ENCODE measurements around the gene UQCRQ.

Gene UQCRQ

DNA sequence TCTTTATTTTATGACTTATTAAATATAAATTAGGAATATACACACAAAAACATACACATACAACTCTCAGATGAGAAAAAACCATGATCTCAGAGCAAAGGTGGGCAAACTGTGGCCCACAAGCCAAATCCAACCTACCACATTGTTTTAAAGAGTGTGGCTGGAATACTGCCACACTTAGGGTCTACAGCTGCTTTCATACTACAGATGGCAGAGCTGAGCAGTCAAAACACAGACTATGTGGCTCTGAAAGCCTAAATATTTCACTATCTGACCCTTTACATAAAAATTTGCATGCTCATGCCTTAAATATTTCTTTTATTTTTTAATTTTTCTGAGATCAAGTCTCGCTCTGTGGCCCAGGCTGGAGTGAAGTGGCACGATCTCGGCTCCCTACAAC is 35.3 kb downstream of the UQCRQ start:
- no peak for DNase-seq

DNA sequence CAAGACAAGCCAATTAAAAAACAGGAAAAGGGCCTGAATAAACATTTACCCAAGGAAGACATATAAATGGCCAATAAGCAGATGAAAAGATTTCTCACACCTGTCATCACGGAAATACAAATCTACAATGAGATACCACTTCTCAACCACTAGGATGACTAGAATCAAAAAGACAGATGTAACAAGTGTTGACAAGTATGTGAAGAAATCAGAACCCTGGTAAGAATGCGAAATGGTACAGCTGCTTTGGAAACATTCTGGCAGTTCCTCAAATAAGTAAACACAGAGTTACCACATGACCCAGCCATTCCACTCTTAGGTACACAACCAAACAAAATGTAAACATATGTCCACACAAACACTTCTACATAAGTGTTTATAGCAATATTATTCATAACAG is 39.5 kb downstream of the UQCRQ start:
- no peak for DNase-seq

DNA sequence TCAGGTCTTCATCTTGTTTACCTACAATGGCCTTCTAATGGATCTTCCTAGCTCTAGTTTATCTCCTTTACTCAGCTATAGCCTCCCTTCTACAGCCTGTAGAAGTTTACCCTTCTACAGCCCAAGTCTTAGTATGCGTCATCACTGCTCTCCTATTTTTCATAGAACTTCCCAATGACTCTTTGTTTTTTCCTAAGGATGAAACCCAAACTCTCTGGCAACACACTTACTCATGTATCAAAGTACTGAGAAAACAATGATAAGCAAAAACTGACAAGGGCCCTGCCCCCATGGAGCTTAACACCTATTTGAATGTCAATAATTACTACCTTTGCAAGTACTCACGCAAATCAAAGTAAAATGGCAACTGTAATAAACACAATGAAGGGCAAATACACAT is 40.7 kb downstream of the UQCRQ start:
- no peak for DNase-seq

DNA sequence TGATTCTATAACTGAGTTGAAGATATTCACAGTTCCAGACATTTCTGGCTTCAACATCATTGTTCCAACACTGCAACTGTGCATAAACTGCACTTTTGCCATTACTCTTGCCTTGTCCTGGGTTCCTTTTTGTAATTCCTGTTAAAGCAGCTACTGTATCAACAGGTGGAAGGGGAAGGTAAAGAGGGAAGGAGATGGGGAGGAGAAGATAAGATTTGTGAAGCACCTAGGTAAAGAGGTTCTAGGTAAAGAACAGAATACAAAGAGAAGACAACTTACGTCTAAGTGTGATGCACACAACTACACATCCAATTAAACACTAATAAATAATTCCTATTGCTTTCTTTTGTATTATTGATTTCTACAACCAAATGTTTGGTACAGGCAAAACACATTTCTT is 43.3 kb downstream of the UQCRQ start:
- DNase-seq, result no peak

DNA sequence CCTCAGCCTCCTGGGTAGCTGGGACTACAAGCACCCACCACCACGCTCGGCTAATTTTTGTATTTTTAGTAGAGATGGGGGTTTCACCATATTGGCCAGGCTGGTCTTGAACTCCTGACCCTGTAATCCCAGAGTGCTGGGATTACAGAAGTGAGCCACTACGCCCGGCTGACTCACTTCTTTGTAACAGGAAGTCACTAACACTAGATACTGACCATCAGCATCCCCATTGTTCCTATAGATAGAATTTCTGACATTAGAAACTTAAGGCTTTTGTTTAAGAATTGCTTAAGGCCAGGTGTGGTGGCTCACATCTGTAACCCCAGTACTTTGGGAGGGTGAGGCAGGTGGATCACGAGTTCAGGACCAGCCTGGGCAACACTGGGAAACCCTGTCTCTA is 49.2 kb downstream of the UQCRQ start:
- DNase-seq, result no peak

DNA sequence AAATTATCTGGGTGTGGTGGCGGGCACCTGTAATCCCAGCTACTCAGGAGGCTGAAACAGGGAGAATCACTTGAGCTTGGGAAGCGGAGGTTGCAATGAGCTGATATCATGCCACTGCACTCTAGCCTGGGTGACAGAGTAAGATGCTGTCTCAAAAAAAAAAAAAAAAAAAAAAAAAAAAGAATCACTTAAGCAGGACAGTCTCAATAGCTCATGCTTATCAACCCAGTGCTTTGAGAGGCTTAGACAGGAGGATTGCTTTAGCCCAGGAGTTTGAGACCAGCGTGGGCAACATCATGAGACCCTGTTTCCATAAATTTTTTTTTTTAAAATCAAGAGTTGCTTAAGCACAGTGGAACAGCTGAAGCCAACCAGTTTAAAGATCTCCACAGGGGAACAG is 49.6 kb downstream of the UQCRQ start:
- no peak for DNase-seq

Data from nucleus accumbens (tissue), 56 donors.